Ishikawa (cell line): ENCODE data around the gene CDT1.

Experiments used
- CEBPB ChIP-seq: IDR thresholded peaks from 2 replicates; pipeline ENCODE4 v1.6.1; 2012
- FOXM1 ChIP-seq: IDR thresholded peaks from 2 replicates; pipeline ENCODE4 v1.6.1; 2012; ENCODE audit warnings: low read depth, borderline replicate concordance
- TAF1 ChIP-seq: IDR thresholded peaks from 2 replicates; pipeline ENCODE4 v1.6.1; 2012; ENCODE audit warnings: low read depth, mild to moderate bottlenecking

DNA sequence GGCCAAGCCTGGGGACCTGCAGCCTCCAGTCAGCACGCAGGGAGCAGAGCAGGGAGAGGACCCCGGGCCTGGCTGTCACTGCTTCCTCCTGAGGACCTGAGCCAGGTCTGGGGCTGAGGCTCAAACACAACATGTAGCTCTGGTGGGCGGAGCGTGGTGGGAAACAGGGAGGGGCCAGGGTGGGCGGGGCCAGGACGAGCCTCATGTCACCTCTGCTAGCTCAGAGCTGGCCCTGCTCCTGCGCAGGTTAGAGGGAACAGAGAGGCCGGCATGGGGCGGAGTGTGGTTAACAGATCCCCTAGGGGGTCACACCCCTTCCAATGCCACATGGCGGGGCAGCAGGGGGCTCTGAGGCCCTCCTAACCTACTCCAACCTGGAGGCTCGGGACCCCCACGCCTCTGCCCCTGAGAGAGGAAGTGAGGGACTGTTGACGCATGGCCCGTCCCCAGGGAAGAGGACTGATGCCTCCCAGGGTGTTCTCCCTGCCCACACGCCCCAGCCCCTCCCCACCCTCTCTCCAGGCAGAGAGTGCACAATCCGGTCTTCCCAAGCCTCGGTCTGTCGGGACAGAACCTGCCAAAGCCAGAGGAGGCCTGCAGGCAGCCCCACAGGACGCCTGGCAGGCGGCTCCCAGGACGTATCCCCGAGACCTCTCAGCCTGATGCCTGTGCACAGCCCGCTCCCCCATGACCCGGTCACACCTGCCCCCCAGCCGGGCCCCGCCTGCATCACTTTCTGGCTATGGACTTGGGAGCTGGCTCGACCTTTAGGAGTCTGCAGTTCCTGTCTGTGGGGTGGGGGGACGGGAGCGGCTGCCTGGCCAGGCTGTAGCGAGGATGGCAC lies 33.8 kb upstream of the CDT1 start:
- TF ChIP-seq FOXM1: no peak
- TF ChIP-seq CEBPB: no peak
- no peak for TF ChIP-seq TAF1
